GM20431 (cell line): ENCODE results near the gene NSD2.

ENCODE experiments used
- in situ Hi-C: fragments of 300-500 bp; cut with MseI, MboI; formaldehyde crosslinking; loops from one replicate; pipeline ENCODE4 v1.15.0; 2020; ENCODE audit warnings: low sequenced_read_pairs; ENCODE audit not compliant: unreplicated experiment

Gene NSD2

DNA sequence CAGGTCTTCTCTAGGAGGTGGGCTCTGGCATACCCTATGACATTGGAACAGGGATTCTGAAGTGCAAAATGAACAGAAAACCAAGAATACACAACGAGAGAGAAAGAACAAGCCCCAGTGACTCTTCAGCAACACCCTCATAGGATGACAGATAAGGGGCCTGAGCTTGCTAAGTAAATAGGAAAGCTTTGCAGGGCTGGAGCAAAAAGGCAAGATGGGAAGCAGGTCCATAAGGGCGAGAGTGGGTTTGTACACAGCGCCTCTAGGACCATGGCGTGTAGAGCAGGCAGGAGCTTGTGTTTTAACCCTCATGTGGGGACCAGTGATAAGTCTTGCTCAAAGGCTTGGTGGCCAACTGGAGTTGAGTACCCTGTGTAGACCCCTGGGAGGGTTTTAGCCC is 91.8 kb downstream of the NSD2 start:
- in situ Hi-C loops = no loop called here

DNA sequence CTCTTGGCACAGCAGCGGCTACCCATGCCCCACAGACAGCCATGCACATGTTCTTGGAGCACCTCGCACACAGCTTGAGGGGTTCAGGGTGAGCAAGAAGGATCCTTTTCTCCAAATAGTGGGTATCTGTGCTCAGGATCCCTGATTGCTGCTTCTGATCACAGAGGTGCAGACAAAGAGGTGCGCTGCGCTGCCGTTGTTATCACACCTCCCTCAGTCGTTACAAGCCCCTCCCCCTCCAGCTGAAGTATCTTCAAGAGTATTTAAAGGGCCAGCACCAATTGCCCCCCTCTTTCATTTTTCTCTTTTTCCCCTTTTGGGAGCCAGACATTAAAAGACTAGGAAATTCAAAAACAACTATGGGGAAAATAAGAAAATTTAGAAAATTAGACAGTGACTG is 93.2 kb downstream of the NSD2 start:
- in situ Hi-C loops = no loop called here

- in situ Hi-C loops = no loop called here
Measured at GRCh38 chr4:1964971-1965370, 93.8 kb downstream of the NSD2 start.

DNA sequence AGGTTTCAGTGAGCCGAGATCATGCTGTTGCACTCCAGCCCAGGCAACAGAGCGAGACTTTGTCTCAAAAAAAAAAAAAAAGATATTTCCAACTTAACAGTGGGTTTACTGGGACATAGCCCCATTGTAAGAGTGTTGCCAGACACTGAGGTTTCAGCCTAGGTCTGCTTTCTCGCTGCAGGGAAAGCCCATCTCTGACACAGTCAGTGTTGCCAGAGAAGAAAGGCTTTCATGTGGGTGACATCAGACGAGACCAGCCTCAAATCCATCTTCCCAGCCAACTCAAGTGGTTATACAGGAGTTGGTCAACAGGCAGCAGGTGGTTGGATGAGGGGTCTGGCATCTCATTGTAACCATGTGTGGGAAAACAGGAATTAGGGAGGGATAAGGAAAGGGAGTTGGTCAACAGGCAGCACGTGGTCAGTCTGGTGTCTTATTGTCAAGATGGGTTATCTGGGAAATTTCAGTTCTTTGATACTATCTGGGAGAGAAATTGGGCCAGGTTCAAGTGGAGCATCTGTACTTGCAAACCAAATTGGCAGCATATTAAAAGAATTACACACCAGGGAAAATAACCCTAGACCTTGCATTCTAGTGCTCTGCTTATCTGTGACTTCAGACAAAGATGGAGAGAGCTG is 96.4 kb downstream of the NSD2 start:
- in situ Hi-C loops = no loop called here

GRCh38 chr4:1968686-1969295 is 97.6 kb downstream of the NSD2 start:
- in situ Hi-C loops = no loop called here

GRCh38 chr4:1969928-1970723 is 98.9 kb downstream of the NSD2 start:
- in situ Hi-C loops = no loop called here

GRCh38 chr4:1970926-1971325 is 99.7 kb downstream of the NSD2 start:
- in situ Hi-C loops = no loop called here

DNA sequence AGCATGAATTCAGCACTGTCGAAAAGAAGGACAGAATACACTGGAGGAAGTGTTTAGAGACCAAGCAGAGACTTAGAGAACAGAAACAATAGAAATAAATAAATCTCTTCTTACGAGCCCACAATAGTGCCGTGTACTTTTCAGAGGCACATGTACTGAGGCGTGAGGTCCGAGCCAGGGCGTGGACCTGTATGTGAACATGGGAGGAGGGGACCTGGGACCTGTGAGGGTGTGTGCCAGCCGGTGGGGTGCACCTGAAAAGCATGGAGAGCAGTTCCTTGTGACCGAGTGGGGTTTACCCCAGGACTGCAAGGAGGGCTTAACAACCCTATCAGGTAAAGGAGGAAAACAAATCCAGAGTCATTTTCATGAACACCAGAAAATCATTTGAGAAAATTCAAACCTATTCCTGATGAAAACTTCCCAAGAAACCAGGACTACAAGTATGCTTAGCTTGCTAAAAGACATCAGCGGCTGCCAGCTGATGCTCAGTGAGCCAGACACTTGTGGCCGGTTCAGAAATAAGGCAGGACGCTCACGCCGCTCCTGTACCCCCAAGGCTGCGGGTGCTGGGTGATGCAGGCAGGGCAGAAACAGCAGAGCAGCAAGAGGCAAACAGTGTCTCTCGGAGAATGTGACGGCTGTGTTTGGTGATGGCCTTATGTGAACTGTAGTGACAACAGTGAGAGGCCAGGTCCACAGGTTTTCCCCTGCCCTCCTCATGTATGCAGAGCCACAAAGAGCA is 100.4 kb downstream of the NSD2 start:
- in situ Hi-C loops = no loop called here

DNA sequence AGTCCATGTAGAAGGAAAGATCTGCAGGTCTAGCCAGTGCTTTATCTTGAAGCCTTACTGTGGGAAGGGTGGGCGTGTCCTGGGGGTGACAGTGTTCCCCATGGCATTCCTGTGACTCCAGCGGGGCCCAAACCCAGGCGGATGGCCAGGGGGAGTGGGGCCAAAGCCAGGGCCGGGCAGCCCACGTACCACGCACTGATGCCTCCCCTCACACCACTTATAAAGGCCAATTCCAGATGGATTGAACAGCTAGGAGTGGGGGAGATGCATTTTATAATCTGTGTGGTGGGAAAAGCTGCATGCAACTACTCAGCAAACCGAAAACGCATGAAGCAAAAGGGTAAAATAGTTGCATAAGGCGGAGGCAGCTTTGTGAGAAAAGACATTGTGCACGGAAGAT is 101.2 kb downstream of the NSD2 start:
- in situ Hi-C loops = no loop called here

- in situ Hi-C loops = no loop called here
Measured at GRCh38 chr4:1973218-1973617, 102.0 kb downstream of the NSD2 start.

DNA sequence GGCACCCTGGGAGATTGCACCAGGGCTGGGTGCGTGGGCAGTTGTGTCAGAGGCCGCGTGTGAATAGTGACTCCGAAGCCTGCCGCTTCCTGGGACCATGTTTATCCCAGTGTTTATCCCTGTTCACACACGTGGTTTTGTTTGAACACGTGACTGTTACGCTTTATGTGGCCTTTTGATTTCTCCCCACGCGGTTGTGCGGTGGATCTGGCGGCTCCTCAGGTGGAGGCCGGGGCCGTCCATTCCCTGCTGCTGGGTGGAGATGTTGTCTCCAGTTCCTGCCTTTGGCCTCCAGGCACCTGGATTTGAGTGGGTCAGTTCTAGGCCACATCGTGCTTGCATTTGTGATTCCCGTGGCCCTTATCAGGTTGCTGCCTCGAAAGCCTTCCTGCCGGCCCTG is 102.5 kb downstream of the NSD2 start:
- in situ Hi-C loops = no loop called here

GRCh38 chr4:1974840-1975239 is 103.6 kb downstream of the NSD2 start:
- in situ Hi-C loops = no loop called here

DNA sequence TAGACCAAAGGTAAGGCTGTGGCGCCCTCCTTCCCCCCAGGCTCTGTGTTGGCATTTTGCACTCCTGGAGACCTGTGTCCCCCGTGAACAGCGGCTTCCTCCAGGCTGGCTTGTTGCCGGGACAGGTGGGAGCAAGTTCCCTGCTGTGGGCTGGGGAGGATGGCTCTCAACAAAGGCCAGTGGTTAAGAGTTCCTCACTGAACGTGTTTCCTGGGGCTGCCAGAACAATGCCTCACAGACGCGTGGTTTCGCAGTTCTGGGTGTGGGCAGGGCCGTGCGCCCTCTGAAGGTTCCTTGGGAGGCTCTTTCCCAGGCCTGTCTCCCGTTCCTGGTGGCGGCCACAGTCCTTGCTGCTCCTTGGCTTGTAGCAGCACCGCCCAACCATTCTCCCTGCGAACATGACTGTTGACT is 104.2 kb downstream of the NSD2 start:
- in situ Hi-C loops = no loop called here

- in situ Hi-C loops = no loop called here
Measured at GRCh38 chr4:1975880-1976279, 104.7 kb downstream of the NSD2 start.

- in situ Hi-C loops = no loop called here
Measured at GRCh38 chr4:1976416-1977352, 105.5 kb downstream of the NSD2 start.

DNA sequence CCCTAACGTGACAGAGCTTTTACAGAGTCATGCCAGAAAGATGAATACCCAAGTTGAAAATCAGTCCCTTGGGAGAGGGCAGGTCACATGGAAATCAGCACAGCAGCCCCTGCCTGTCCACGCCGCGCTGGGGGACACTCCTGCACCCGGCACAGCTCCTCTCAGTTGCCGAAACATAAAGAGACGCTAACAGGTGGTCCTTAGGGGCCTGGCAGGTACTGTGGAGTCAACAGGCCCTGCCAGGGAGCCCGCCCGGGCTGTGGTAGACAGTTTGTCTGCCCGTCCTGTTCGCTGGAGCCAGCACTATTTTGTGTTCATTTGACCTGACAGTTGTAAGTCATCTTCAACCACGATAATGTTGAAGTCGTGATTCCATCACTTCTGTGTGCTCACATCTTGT is 107.0 kb downstream of the NSD2 start:
- in situ Hi-C loops = no loop called here

DNA sequence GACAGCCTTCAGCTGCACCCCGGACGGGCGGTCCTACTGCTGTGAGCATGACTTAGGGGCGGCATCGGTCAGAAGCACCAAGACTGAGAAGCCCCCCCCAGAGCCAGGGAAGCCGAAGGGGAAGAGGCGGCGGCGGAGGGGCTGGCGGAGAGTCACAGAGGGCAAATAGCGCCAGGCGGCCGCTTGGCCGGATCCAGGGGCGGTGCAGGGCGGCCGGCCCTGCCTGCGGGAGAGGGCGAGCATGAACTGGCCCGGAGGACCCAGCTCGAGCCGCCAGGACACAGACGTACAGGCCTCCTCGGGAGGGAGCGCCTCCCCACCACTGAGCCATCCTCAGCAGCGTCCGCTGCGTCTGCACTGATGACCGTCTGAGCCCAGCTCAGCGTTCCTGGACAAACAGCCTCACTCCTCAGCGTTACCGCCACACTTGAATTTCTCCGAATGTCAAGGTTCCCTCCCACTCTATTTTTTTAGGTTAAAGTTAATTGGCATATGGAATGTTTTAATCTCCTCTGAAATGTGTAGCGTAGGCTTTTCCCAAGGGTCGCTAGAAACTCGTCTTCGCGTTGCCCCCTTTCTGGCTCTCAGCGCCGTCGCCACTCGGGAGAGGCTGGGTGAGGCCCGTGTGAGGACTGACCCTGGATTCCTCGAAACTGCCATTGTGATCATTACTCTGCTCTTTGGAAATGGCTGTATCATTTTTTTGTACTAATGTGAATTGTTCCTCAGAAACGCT is 107.7 kb downstream of the NSD2 start:
- in situ Hi-C loops = no loop called here

GRCh38 chr4:1979477-1980196 is 108.4 kb downstream of the NSD2 start:
- in situ Hi-C loops = no loop called here
